COR-L47 (cell line): ENCODE results near the gene ADAT3.

Experiments used
- DNase-seq: peaks from one replicate; lab custom pipeline; 2025; lab: John Stamatoyannopoulos, UW

The ADAT3 gene

DNA sequence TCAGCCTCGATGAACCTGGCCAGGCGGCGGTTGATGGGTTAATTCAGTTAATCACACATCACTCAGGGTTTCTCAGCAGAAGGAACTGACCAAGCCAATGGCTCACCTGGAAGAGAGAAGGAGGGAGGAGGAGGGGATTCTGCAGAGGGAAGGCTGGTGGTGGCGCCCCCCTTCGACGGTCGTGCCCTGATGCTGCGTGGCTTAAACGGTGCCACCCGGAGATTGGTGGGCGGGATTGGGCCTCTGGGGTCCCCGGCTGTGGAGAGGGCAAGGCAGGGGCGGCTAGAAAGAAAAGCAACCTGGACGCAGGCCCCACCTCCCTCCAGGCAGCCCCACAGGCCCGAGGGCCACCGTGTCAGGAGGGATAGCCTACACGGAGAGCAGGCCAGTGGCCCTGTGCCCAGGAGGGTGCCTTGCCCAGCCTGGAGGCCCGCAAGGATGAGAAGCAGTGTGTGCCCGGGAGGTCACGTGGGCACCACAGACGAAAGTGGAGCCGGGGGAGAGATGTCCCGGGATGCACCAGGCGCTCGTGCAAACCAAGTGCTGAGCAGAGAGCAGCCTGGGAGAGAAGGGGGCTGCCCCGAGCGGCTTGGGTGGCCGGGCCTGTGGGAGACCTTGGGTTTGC, 51.8 kb downstream of the ADAT3 start:
- no peak for DNase-seq

- no peak for DNase-seq
Measured at GRCh38 chr19:1957562-1958248, 52.5 kb downstream of the ADAT3 start.

GRCh38 chr19:1959928-1960589, 54.9 kb downstream of the ADAT3 start:
- no peak for DNase-seq

DNA sequence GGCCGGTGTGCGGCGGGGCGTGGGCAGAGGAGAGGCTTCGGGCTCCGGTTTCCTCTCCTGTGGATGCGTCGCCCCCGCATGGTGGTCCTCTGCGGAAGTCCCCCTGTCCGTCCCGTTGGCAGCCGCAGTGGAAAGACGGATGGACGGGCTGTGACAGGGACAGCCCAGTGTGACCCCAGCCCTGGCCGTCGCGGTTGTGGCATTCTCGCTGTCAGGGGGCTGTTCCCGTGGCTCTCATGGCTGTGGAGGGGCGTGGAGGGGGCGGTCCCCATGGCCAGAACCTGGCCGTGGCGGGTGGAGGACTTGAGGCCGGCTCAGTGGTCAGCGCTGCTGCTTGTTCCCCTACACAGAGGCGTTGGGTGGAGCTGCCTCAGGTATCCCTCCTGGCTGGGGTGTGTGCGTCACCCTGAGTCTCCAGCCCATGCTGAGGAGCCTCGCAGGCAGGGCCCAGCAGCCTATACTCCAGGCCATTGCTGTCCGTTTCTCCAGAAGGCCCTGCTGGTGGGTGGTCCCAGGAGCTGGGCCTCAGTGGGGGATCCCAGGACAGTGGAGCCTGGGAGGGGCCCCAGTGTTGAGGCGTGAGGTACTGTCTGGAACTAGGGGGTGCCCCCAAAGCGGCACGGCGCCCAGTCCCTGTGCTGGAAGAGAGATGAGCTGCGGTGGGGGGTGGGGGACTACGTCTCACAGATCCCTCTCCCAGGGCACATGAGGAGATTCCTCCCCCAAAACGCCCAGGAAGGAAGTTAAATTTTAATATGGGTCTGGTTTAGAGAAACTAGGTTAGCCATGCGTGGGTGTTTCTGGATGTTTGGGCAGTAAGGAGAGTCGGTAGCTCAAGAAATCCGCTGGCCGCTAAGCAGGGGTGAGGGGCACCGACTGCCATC, 56.0 kb downstream of the ADAT3 start:
- no peak for DNase-seq

- DNase-seq, result no peak
Measured at GRCh38 chr19:1962674-1963073, 57.5 kb downstream of the ADAT3 start.
